Panc1 (cell line): ENCODE results near the gene RD3L. TPM values are rescaled to one million over a fixed set of nuclear protein-coding genes. Genes with fewer than 3 reads are reported as not detected.

Experiments
- ATAC-seq: fragments of 200-7000 bp; cut with Tn5 transposase; 2 replicates; pipeline ENCODE4 v1.9.1; 2020; ENCODE audit warnings: mild to moderate bottlenecking, moderate library complexity
- BruUV-seq: library from RNA; stranded (reverse); fragments of 400-500 nt; replicated peaks from 2 replicates; lab custom pipeline; 2021; lab: Mats Ljungman, UMichigan
- CTCF ChIA-PET: fragments of 300-600 bp; sonication (Branson Sonifier 250); formaldehyde crosslinking; loops from one replicate; lab custom pipeline; 2022; ENCODE audit warnings: antibody characterized with exemption; lab: Charles Lee
- POLR2A ChIA-PET: fragments of 300-600 bp; sonication (Branson Sonifier 250); formaldehyde crosslinking; loops from one replicate; lab custom pipeline; 2022; ENCODE audit warnings: antibody characterized with exemption; lab: Charles Lee
- DNase-seq: peaks from one replicate; pipeline ENCODE4 v3.0.0-alpha.2; 2010; ENCODE audit warnings: low read depth, low spot score
- H3K27ac ChIP-seq: 2 replicates; pipeline ENCODE4 v1.5.1; 2011; ENCODE audit warnings: mild to moderate bottlenecking, low read length, inconsistent platforms
- H3K27me3 ChIP-seq: fragments of 200-500 bp; sonication (Bioruptor generic); 2 replicates; pipeline ENCODE4 v1.6.0; 2014; ENCODE audit warnings: low read length, inconsistent platforms; ENCODE audit not compliant: control insufficient read depth, insufficient read depth
- H3K36me3 ChIP-seq: fragments of 200-500 bp; sonication (Bioruptor generic); 2 replicates; pipeline ENCODE4 v1.5.1; 2014; ENCODE audit warnings: inconsistent platforms, mild to moderate bottlenecking, low read length, moderate library complexity; ENCODE audit not compliant: control insufficient read depth, insufficient read depth
- H3K4me1 ChIP-seq: 2 replicates; pipeline ENCODE4 v1.5.1; 2011; ENCODE audit warnings: inconsistent platforms, mild to moderate bottlenecking, low read length, moderate library complexity; ENCODE audit not compliant: control insufficient read depth, insufficient read depth
- H3K4me3 ChIP-seq, 2 experiments: 2 replicates each; pipeline ENCODE4 v1.5.1; 2011 to 2012; ENCODE audit warnings: low read depth in 2 of 2, low read length in 2 of 2, mild to moderate bottlenecking in 2 of 2, inconsistent platforms in 1 of 2, moderate library complexity in 1 of 2
- H3K9me3 ChIP-seq: fragments of 200-500 bp; sonication (Bioruptor generic); 2 replicates; pipeline ENCODE4 v1.5.1; 2014; ENCODE audit warnings: low read depth, mild to moderate bottlenecking, inconsistent platforms, low read length, moderate library complexity; ENCODE audit not compliant: control insufficient read depth, insufficient read depth
- POLR2AphosphoS5 ChIP-seq: IDR thresholded peaks from 2 replicates; pipeline ENCODE4 v1.6.1; 2012; ENCODE audit warnings: mild to moderate bottlenecking, low read depth, low read length, moderate library complexity
- SIN3A ChIP-seq: IDR thresholded peaks from 2 replicates; pipeline ENCODE4 v1.6.1; 2012; ENCODE audit warnings: low read depth, mild to moderate bottlenecking, low read length, moderate library complexity, borderline replicate concordance; ENCODE audit not compliant: insufficient read depth
- TCF7L2 ChIP-seq: IDR thresholded peaks from 2 replicates; pipeline ENCODE4 v1.6.1; 2011; ENCODE audit warnings: mild to moderate bottlenecking, low read depth, low read length, inconsistent platforms
- in situ Hi-C: cut with HindIII; loops from 2 replicates; pipeline ENCODE4 v1.10.0; 2016; ENCODE audit warnings: low sequenced_read_pairs, low pct_unique_long_range_greater_than_20kb
- intact Hi-C: fragments of 100-400 bp; cut with micrococcal nuclease; formaldehyde crosslinking; loops from one replicate; pipeline ENCODE4 v1.10.0; 2022; ENCODE audit not compliant: unreplicated experiment
- total RNA-seq: library from RNA; stranded (reverse); gene quantifications from one replicate; pipeline ENCODE4 v1.2.1, GENCODE V29; 2021; ENCODE audit not compliant: unreplicated experiment
- TF ChIP-seq, protein P1 (sequence below): fragments of 450-650 bp; IDR thresholded peaks from 2 replicates; pipeline ENCODE4 v1.5.1; 2017; ENCODE audit warnings: mild to moderate bottlenecking
- TF ChIP-seq, protein P2 (sequence below), 2 experiments: IDR thresholded peaks; 2 replicates each; pipeline ENCODE4 v1.6.1; 2011 to 2012; ENCODE audit warnings: low read depth in 2 of 2, control low read depth in 1 of 2, low read length in 1 of 2, mild to moderate bottlenecking in 1 of 2, moderate library complexity in 1 of 2; ENCODE audit not compliant: insufficient read depth in 1 of 2

RD3L gene
- total RNA-seq, 1 experiment from 2014 or later = not detected

DNA sequence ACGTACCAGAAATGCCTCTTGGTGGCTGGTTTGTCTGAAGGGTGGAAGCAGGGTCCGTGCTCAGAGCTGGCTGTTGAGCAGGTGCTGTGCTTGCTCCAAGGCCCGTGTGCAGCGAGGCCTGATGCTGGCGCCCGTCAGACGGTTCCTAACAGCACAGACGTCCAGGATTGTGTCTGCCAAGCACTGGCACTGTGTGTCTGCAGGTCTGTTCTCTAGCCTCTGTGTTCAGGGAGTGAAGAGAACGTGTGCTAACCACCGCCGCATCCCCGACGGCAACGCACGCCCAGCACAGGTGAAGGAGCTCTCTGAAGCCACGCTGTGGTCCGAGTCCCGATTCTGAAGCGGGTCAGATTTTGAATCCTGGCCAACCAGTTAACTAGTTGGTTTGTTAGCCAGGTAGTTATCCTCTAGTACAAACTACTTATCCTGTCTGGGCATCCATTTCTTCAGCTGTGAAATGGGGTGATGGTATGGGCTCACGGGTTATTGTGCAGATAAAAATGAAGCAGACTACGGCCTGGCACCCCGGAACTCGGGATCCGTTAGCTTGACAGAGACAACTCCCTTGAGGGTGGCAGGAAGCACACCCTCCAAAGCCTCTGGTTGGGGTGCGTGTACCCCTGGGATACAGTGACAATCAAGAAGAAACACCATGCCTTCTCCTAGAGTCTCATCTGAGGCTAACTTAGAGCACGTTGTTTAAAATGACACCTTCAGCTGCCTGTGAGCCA lies 32.6 kb downstream of the RD3L start:
- intact Hi-C loops = loop anchor here (5.0 kb wide), 1 partner anchor 102 kb away; no protein-coding TSS in a partner anchor
- BruUV-seq = no TSS peak
- no peak for ATAC-seq
- no peaks in the 10 kb centered on the region for H3K27me3 ChIP-seq
- no peak overlapping the region for H3K27ac ChIP-seq
- peaks cover 12% of the 10 kb centered on the region for H3K36me3 ChIP-seq
- TF ChIP-seq, protein P1, sequence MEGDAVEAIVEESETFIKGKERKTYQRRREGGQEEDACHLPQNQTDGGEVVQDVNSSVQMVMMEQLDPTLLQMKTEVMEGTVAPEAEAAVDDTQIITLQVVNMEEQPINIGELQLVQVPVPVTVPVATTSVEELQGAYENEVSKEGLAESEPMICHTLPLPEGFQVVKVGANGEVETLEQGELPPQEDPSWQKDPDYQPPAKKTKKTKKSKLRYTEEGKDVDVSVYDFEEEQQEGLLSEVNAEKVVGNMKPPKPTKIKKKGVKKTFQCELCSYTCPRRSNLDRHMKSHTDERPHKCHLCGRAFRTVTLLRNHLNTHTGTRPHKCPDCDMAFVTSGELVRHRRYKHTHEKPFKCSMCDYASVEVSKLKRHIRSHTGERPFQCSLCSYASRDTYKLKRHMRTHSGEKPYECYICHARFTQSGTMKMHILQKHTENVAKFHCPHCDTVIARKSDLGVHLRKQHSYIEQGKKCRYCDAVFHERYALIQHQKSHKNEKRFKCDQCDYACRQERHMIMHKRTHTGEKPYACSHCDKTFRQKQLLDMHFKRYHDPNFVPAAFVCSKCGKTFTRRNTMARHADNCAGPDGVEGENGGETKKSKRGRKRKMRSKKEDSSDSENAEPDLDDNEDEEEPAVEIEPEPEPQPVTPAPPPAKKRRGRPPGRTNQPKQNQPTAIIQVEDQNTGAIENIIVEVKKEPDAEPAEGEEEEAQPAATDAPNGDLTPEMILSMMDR = no peak
- TF ChIP-seq TCF7L2 (no peak), SIN3A (no peak), POLR2AphosphoS5 (no peak)
- TF ChIP-seq, protein P2, sequence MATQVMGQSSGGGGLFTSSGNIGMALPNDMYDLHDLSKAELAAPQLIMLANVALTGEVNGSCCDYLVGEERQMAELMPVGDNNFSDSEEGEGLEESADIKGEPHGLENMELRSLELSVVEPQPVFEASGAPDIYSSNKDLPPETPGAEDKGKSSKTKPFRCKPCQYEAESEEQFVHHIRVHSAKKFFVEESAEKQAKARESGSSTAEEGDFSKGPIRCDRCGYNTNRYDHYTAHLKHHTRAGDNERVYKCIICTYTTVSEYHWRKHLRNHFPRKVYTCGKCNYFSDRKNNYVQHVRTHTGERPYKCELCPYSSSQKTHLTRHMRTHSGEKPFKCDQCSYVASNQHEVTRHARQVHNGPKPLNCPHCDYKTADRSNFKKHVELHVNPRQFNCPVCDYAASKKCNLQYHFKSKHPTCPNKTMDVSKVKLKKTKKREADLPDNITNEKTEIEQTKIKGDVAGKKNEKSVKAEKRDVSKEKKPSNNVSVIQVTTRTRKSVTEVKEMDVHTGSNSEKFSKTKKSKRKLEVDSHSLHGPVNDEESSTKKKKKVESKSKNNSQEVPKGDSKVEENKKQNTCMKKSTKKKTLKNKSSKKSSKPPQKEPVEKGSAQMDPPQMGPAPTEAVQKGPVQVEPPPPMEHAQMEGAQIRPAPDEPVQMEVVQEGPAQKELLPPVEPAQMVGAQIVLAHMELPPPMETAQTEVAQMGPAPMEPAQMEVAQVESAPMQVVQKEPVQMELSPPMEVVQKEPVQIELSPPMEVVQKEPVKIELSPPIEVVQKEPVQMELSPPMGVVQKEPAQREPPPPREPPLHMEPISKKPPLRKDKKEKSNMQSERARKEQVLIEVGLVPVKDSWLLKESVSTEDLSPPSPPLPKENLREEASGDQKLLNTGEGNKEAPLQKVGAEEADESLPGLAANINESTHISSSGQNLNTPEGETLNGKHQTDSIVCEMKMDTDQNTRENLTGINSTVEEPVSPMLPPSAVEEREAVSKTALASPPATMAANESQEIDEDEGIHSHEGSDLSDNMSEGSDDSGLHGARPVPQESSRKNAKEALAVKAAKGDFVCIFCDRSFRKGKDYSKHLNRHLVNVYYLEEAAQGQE (IDR thresholded peaks at IDR 0.05; ENCODE audit: insufficient read depth in 1 of 2, low read depth in 2 of 2, low read length in 1 of 2) = no peak
- ChIA-PET POLR2A (interaction anchor here (0.6 kb wide), 1 partner anchor 103 kb away, joined by 3 read pairs; no protein-coding TSS in a partner anchor), CTCF (interaction anchor here (0.5 to 2.2 kb wide), 3 partner anchors 9 to 101 kb away, joined by 3 to 12 read pairs (median 4); no protein-coding TSS in a partner anchor)
- DNase-seq = no peak
- H3K4me3 ChIP-seq = no peak overlapping the region
- H3K9me3 ChIP-seq = no peaks in the 10 kb centered on the region
- no peaks in the 10 kb centered on the region for H3K4me1 ChIP-seq
- in situ Hi-C loops = no loop called here

DNA sequence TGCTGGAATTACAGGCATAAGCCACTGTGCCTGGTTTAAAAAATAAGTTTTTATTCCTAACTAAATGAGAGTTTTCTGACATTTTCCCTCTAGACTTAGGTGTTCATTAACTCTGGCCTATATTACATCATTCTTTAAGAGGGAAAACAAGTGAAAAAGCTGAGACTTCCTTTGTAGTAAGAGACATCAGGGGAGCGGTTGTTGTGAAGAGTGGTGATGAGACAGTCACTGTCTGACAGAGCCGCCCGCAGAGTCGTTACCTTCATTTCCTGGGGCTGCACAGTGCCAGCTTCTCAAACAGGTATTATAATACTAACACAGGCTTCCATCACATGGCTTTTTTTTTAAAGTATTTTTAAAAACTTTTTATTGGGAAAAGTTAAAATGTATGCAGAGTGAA lies 33.7 kb downstream of the RD3L start:
- CTCF ChIA-PET = no interaction called here
- Histone ChIP-seq H3K27me3 (no peaks in the 10 kb centered on the region), H3K36me3 (peaks cover 7% of the 10 kb centered on the region; the same call in 1 of the 2 replicates), H3K9me3 (no peaks in the 10 kb centered on the region), H3K4me3 (no peak overlapping the region), H3K27ac (no peak overlapping the region), H3K4me1 (no peaks in the 10 kb centered on the region)
- TF ChIP-seq, protein P1 = no peak
- TF ChIP-seq TCF7L2 = no peak
- TF ChIP-seq POLR2AphosphoS5 = no peak
- TF ChIP-seq, protein P2 (IDR thresholded peaks at IDR 0.05; ENCODE audit: insufficient read depth in 1 of 2, low read depth in 2 of 2, low read length in 1 of 2) = no peak
- no peak for TF ChIP-seq SIN3A
- ATAC-seq = no peak
- intact Hi-C loops (no loop called here), in situ Hi-C loops (no loop called here)
- BruUV-seq = no TSS peak
- DNase-seq = no peak
- POLR2A ChIA-PET = no interaction called here
